NCI-H82 treated with DMSO at 0.1 percent for 48 hours (cell line): ENCODE results near the gene CCDC7.
"Not testable (repeated sequence)": the region's sequence is repeated elsewhere in the genome, so short reads cannot be mapped to it uniquely, and the experiment has no call there.

Source experiments
- DNase-seq: peaks from one replicate; lab custom pipeline; 2025; ENCODE audit not compliant: unreplicated experiment; lab: John Stamatoyannopoulos, UW

Gene CCDC7

GRCh38 chr10:32445740-32446535 lies at the start of gene CCDC7:
TSS of gene CCDC7 (plus strand) at chr10:32446140. CDS start at chr10:32451643, 5,503 bp downstream.
- peak; percentile 52 for DNase-seq

GRCh38 chr10:32397163-32397562 lies 48.8 kb upstream of the CCDC7 start:
- not testable (repeated sequence) for DNase-seq

GRCh38 chr10:32399720-32400119 lies 46.2 kb upstream of the CCDC7 start:
- not testable (repeated sequence) for DNase-seq

GRCh38 chr10:32400961-32401360 lies 45.0 kb upstream of the CCDC7 start:
- DNase-seq: no peak

GRCh38 chr10:32402499-32402898 lies 43.4 kb upstream of the CCDC7 start:
- no peak for DNase-seq

- DNase-seq: no peak
Observed at GRCh38 chr10:32403091-32403490, 42.8 kb upstream of the CCDC7 start.

GRCh38 chr10:32408690-32409089 lies 37.2 kb upstream of the CCDC7 start:
- DNase-seq: no peak

GRCh38 chr10:32409741-32410140 lies 36.2 kb upstream of the CCDC7 start:
- no peak for DNase-seq

GRCh38 chr10:32410569-32410968 lies 35.4 kb upstream of the CCDC7 start:
- no peak for DNase-seq

GRCh38 chr10:32411797-32412498 lies 34.0 kb upstream of the CCDC7 start:
- DNase-seq: no peak

GRCh38 chr10:32412499-32412853 lies 33.5 kb upstream of the CCDC7 start:
- DNase-seq: peak; percentile 2

- DNase-seq: no peak
Observed at GRCh38 chr10:32413513-32413912, 32.4 kb upstream of the CCDC7 start.

- no peak for DNase-seq
Observed at GRCh38 chr10:32415361-32415760, 30.6 kb upstream of the CCDC7 start.

- no peak for DNase-seq
Observed at GRCh38 chr10:32417911-32418547, 27.9 kb upstream of the CCDC7 start.

GRCh38 chr10:32418572-32418971 lies 27.4 kb upstream of the CCDC7 start:
- DNase-seq: no peak

- no peak for DNase-seq
Observed at GRCh38 chr10:32419615-32420014, 26.3 kb upstream of the CCDC7 start.

GRCh38 chr10:32426186-32426585 lies 19.8 kb upstream of the CCDC7 start:
- no peak for DNase-seq

GRCh38 chr10:32433542-32433941 lies 12.4 kb upstream of the CCDC7 start:
- no peak for DNase-seq

- DNase-seq: no peak
Observed at GRCh38 chr10:32436215-32436614, 9.7 kb upstream of the CCDC7 start.

- DNase-seq: no peak
Observed at GRCh38 chr10:32437334-32437733, 8.6 kb upstream of the CCDC7 start.

GRCh38 chr10:32445036-32445435 lies 904 bp upstream of the CCDC7 start:
- no peak for DNase-seq
